GM18951 (cell line): ENCODE results near the gene CHST14.
A peak's percentile ranks its signal among the peaks of the same experiment; 100 is the strongest.

Experiments used
- POLR2A ChIP-seq: IDR thresholded peaks from 4 replicates; pipeline ENCODE4 v1.6.1; 2011; ENCODE audit warnings: mild to moderate bottlenecking; ENCODE audit not compliant: insufficient read length, insufficient read depth; ENCODE audit errors: extremely low read depth
- in situ Hi-C: fragments of 300-500 bp; cut with MboI; formaldehyde crosslinking; loops from one replicate; pipeline ENCODE4 v1.12.0; 2022; ENCODE audit warnings: low sequenced_read_pairs, mixed read lengths, inconsistent platforms; ENCODE audit not compliant: unreplicated experiment

The CHST14 gene

GRCh38 chr15:40459391-40460015 lies 11.3 kb upstream of the CHST14 start:
- no peak for TF ChIP-seq POLR2A
- in situ Hi-C loops = no loop called here

- TF ChIP-seq POLR2A = no peak
- in situ Hi-C loops = no loop called here
Observed at GRCh38 chr15:40460404-40460803, 10.4 kb upstream of the CHST14 start.

- in situ Hi-C loops = no loop called here
- no peak for TF ChIP-seq POLR2A
Observed at GRCh38 chr15:40461958-40462357, 8.8 kb upstream of the CHST14 start.

GRCh38 chr15:40463279-40463678 lies 7.5 kb upstream of the CHST14 start:
- in situ Hi-C loops = no loop called here
- TF ChIP-seq POLR2A = no peak

GRCh38 chr15:40463886-40464545 lies 6.8 kb upstream of the CHST14 start:
- in situ Hi-C loops = no loop called here

GRCh38 chr15:40464595-40465185 lies 6.1 kb upstream of the CHST14 start:
- no peak for TF ChIP-seq POLR2A
- in situ Hi-C loops = no loop called here

More at GRCh38 chr15:40463886-40464545, 6.8 kb upstream of the CHST14 start:
- TF ChIP-seq POLR2A = no peak

GRCh38 chr15:40465939-40466338 lies 4.8 kb upstream of the CHST14 start:
- in situ Hi-C loops = no loop called here
- no peak for TF ChIP-seq POLR2A

GRCh38 chr15:40466426-40467260 lies 4.1 kb upstream of the CHST14 start:
- in situ Hi-C loops = no loop called here
- TF ChIP-seq POLR2A = no peak

GRCh38 chr15:40467261-40467615 lies 3.5 kb upstream of the CHST14 start:
- TF ChIP-seq POLR2A = no peak
- in situ Hi-C loops = no loop called here

- TF ChIP-seq POLR2A = no peak
- in situ Hi-C loops = no loop called here
Observed at GRCh38 chr15:40468898-40469331, 1.9 kb upstream of the CHST14 start.

GRCh38 chr15:40469776-40470390 lies 901 bp upstream of the CHST14 start:
- in situ Hi-C loops = no loop called here
- no peak for TF ChIP-seq POLR2A

GRCh38 chr15:40471105-40471807 lies 472 bp downstream of the CHST14 start:
- in situ Hi-C loops = no loop called here
- peak; percentile 36 for TF ChIP-seq POLR2A
